ENCODE measurements around the gene MEG3.

Gene MEG3

GRCh38 chr14:100902295-100903133 is 76.6 kb downstream of the MEG3 start:
- no peak overlapping the region for H3K27ac Mint-ChIP-seq

GRCh38 chr14:100903134-100903468 is 77.2 kb downstream of the MEG3 start:
- no peak for DNase-seq
- no peak for ATAC-seq
- Mint-ChIP-seq H3K9me3 (no peaks in the 10 kb centered on the region), H3K27me3 (peaks cover 75% of the 10 kb centered on the region), H3K27ac (no peak overlapping the region), H3K4me3 (no peak overlapping the region), H3K4me1 (peaks cover 6% of the 10 kb centered on the region)

More at GRCh38 chr14:100902295-100903133, 76.6 kb downstream of the MEG3 start:
- ATAC-seq (no peak), DNase-seq (no peak)
- no peak overlapping the region for H3K4me3 Mint-ChIP-seq
- peaks cover 6% of the 10 kb centered on the region for H3K4me1 Mint-ChIP-seq
- peaks cover 75% of the 10 kb centered on the region for H3K27me3 Mint-ChIP-seq
- no peaks in the 10 kb centered on the region for H3K9me3 Mint-ChIP-seq

- Mint-ChIP-seq H3K4me3 (no peak within 1 kb of the TSS), H3K27ac (no peak within 1 kb of the TSS), H3K4me1 (peaks cover 6% of the 10 kb centered on the region), H3K27me3 (peaks cover 70% of the 10 kb centered on the region), H3K9me3 (no peaks in the 10 kb centered on the region)
- DNase-seq: no peak
- ATAC-seq: no peak
Measured at GRCh38 chr14:100903672-100904185, 77.8 kb downstream of the MEG3 start, which contains the start of gene RTL1. Gene RTL1, minus strand, starts transcription at chr14:100903722. Its CDS starts 18,934 bp downstream, at chr14:100884788.

GRCh38 chr14:100904307-100905087 is 78.6 kb downstream of the MEG3 start:
- H3K4me1 Mint-ChIP-seq: peaks cover 6% of the 10 kb centered on the region
- ATAC-seq (no peak), DNase-seq (no peak)
- no peak overlapping the region for H3K27ac Mint-ChIP-seq
- H3K27me3 Mint-ChIP-seq: peaks cover 63% of the 10 kb centered on the region
- H3K4me3 Mint-ChIP-seq: no peak overlapping the region
- no peaks in the 10 kb centered on the region for H3K9me3 Mint-ChIP-seq

GRCh38 chr14:100905166-100905565 is 79.2 kb downstream of the MEG3 start:
- no peak for ATAC-seq
- Mint-ChIP-seq H3K4me3 (no peak overlapping the region), H3K27me3 (peaks cover 56% of the 10 kb centered on the region), H3K4me1 (peaks cover 6% of the 10 kb centered on the region), H3K9me3 (no peaks in the 10 kb centered on the region), H3K27ac (no peak overlapping the region)
- no peak for DNase-seq

GRCh38 chr14:100906420-100906819 is 80.5 kb downstream of the MEG3 start:
- no peak for ATAC-seq
- Mint-ChIP-seq H3K4me3 (no peak overlapping the region), H3K27ac (no peak overlapping the region), H3K27me3 (peaks cover 45% of the 10 kb centered on the region), H3K4me1 (no peaks in the 10 kb centered on the region), H3K9me3 (no peaks in the 10 kb centered on the region)
- no peak for DNase-seq

- no peak for ATAC-seq
- no peak for DNase-seq
- Mint-ChIP-seq H3K27ac (no peak overlapping the region), H3K4me3 (no peak overlapping the region), H3K4me1 (no peaks in the 10 kb centered on the region), H3K27me3 (peaks cover 37% of the 10 kb centered on the region), H3K9me3 (no peaks in the 10 kb centered on the region)
Measured at GRCh38 chr14:100907240-100907639, 81.3 kb downstream of the MEG3 start.

GRCh38 chr14:100909439-100909838 is 83.5 kb downstream of the MEG3 start:
- Mint-ChIP-seq H3K4me1 (no peaks in the 10 kb centered on the region), H3K27me3 (peaks cover 15% of the 10 kb centered on the region), H3K9me3 (no peaks in the 10 kb centered on the region), H3K4me3 (no peak overlapping the region), H3K27ac (no peak overlapping the region)
- DNase-seq (no peak), ATAC-seq (no peak)

Data from stimulated activated naive CD8-positive, alpha-beta T cell treated with anti-CD3 and anti-CD28 coated beads, Interleukin-15, amount 100 ng/mL, for 72 hours (primary cell).